GM12865 (cell line): ENCODE results near the gene HTR4.

ENCODE experiments used
- DNase-seq: peaks from one replicate; pipeline ENCODE4 v3.0.0; 2010; ENCODE audit warnings: low read depth
- H3K4me3 ChIP-seq: 2 replicates; pipeline ENCODE4 v1.5.1; 2011; ENCODE audit warnings: mild to moderate bottlenecking, low read depth, low read length, control low read depth
- CTCF ChIP-seq: IDR thresholded peaks from 2 replicates; pipeline ENCODE4 v1.5.1; 2011; ENCODE audit warnings: low read length, control low read depth, low read depth, inconsistent platforms; ENCODE audit not compliant: insufficient read depth; ENCODE audit errors: missing control alignments

The HTR4 gene

GRCh38 chr5:148484651-148485050, 169.7 kb downstream of the HTR4 start:
- no peak for DNase-seq
- H3K4me3 ChIP-seq: no peak overlapping the region
- no peak for TF ChIP-seq CTCF

GRCh38 chr5:148483750-148484149, 170.6 kb downstream of the HTR4 start:
- no peak overlapping the region for H3K4me3 ChIP-seq
- DNase-seq: no peak
- TF ChIP-seq CTCF: no peak

- peak; percentile 66 for DNase-seq
- peak; percentile 93 for TF ChIP-seq CTCF
- no peak overlapping the region for H3K4me3 ChIP-seq
Measured at GRCh38 chr5:148482697-148483462, 171.4 kb downstream of the HTR4 start.

GRCh38 chr5:148482196-148482595, 172.1 kb downstream of the HTR4 start:
- no peak for DNase-seq
- no peak overlapping the region for H3K4me3 ChIP-seq
- no peak for TF ChIP-seq CTCF

GRCh38 chr5:148477429-148477828, 176.9 kb downstream of the HTR4 start:
- DNase-seq: no peak
- no peak for TF ChIP-seq CTCF

GRCh38 chr5:148476302-148476701, 178.0 kb downstream of the HTR4 start:
- no peak for DNase-seq
- no peak for TF ChIP-seq CTCF
- H3K4me3 ChIP-seq: no peak overlapping the region

More at GRCh38 chr5:148477429-148477828, 176.9 kb downstream of the HTR4 start:
- H3K4me3 ChIP-seq: no peak overlapping the region

GRCh38 chr5:148474025-148474511, 180.3 kb downstream of the HTR4 start:
- no peak for DNase-seq
- no peak for TF ChIP-seq CTCF
- H3K4me3 ChIP-seq: no peak overlapping the region
